GM19023 (cell line): ENCODE data around the gene NAV2.

Source experiments
- ATAC-seq: cut with Tn5 transposase; IDR thresholded peaks from one replicate; pipeline ENCODE4 v1.9.1; 2021; ENCODE audit warnings: mild to moderate bottlenecking, moderate library complexity; ENCODE audit not compliant: unreplicated experiment

NAV2 gene

DNA sequence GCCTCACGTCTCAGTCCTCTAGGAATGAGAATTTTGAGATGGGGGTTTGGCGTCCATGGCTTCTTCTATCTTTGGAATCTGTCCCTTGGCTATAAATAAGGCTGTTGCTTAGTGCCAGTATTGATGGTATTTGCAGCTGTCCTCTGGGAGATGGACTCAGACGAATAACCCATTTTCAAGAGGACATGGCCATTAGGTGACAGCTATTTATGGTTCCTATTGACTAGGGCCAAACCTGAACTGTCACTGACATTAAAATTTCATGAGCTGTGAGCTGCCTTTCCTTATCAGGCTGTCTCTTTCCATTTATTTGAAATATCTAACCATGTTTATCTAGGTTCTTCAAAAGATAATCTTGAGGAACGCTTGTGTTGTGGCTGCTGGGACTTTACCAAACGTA is 92.7 kb downstream of the NAV2 start:
- no peak for ATAC-seq

DNA sequence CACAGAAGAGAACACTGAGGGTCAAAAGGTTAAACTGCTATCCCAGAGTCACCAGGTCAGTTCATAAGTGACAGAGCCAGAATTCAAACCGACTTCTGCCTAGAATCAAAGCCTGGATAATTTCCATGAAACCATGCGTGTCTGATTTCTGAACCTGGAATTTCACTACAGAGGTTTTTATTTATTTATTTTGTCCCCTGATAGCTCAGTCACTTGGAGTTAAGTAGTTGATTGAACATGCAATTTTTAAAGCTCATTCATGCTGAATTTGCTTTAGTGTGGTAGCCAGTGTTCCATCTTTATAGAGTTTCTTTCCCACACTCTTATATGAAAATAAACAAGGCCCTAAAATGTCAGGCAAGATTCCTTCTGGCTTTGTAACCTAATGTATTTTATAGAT is 93.2 kb downstream of the NAV2 start:
- ATAC-seq: no peak

DNA sequence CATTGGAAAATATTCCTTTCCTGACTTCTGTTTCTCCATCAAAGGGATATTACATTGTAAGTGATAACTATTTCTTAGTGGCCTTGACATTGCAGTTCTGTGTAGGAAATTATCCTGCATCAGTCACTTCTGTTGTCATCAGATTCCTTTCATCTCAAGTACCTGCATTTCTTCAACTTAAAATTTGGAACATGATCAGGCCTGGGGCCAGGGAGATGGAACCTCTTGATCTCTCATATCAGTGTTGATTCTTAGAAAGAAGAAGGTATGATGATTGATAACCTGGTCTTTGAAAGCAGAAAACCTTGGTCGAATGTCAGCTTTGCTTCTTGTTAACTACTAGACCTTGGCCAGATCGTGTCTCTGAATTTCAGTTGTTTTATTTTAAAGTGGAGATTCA is 93.6 kb downstream of the NAV2 start:
- no peak for ATAC-seq

DNA sequence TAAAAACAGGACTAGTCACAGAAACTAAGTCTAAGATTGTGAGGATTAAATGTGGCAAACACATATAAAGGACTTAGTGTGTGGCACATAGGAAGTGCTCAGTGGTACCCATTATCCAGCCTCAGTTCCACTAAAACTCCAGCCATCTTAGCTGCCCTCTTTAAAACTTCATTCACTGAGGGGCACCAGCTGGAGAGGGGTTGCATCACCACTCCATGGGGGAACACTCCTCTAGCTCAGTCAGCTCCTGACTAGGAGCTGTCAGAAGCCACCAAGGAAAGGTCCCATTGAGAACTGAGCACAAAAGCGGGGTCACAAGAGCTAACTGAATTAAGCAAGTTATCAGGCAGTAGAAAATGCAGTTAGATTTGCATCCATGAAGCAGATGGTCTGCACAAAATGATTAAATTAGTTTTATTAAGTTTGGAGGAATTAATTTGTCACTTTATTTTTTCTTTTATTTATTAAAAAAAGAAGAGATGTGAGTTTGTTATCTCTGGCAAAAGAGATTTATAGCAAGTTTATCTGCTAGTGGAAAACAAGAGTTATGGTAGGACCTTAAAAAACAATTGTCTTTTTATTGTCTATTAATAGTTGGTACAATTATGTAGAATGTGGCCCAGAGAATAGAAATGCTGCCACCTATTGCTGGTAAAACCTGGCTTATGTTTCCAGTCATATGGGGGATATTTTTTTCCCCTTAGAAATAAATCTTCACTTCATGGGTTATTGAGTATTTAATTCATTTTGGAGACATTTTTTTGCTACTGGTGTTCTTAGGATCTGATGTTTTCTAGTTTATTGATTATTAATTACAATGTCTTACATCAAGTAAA is 95.7 kb downstream of the NAV2 start:
- ATAC-seq: no peak

DNA sequence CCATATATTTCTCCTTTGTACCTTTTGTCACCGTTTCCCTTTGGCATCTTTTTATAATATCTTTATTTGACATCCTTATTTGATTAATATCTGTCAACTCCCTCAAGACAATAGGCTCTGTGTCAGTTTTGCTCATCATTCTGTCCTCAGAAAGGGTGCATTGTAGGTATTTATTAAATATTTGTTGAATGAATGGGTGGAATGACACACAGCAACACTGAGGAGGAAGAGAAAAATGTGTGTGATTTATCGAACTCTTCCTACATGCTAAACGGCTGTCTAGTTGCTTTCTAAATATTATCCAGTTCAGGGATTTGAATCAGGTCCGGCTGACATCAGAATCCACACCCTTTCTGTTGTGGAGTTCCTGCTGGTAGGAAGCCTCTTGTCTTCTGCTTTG is 98.2 kb downstream of the NAV2 start:
- ATAC-seq: no peak

DNA sequence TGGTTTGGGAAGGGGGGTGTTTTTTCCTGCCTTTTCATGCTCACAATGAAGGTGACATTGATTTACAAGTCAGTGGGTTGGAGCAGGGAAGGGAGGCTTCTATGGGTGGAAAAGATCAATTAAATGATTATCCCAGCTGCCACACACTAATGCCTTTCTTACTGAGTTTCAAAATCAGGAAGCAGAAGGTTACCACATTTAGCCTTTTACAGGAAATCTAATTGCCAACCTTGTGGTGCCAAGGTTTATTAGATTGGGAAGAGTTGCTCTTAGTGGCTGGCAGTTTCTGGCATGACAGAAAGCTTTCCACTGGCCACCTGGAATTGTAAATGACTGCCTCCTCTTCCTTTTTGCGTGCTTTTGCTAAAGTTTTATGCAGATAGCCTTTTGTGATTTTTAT is 98.7 kb downstream of the NAV2 start:
- ATAC-seq: no peak

DNA sequence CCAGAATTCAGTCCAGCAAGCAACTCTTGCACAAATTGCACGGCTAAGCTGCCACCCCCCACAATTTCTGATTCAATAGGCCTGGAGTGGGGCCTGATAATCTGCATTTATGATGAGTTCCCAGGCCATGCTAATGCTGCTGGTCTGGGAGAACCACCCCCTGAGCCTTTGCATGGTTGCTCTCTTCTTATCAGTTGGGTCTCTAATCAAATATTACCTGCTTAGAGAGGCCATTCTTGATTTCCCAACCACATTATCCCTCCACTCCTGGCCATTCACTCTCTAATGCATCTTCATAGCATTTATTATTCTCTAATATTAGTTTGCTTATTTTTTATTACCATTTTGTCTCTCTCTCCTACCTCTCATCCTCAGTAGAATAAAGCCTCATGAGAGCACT is 99.5 kb downstream of the NAV2 start:
- ATAC-seq: no peak

DNA sequence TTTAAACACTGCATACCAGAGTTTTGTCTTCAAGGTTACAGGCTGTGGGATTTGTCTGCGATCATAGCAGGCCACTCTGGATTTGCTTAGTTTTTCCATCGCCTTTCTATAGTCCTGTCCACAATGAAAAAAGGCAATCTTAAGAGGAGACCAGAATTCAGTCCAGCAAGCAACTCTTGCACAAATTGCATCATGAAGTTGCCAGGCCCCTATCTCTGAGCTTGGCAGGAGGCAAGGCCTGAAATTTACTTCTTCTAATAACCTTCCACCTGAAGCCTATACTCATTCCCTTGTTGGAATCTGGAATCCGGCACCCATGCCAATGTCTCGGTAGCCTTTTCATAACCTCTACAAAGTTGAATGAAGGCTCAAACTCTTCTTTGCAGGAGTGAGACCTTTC is 100.1 kb downstream of the NAV2 start:
- no peak for ATAC-seq

DNA sequence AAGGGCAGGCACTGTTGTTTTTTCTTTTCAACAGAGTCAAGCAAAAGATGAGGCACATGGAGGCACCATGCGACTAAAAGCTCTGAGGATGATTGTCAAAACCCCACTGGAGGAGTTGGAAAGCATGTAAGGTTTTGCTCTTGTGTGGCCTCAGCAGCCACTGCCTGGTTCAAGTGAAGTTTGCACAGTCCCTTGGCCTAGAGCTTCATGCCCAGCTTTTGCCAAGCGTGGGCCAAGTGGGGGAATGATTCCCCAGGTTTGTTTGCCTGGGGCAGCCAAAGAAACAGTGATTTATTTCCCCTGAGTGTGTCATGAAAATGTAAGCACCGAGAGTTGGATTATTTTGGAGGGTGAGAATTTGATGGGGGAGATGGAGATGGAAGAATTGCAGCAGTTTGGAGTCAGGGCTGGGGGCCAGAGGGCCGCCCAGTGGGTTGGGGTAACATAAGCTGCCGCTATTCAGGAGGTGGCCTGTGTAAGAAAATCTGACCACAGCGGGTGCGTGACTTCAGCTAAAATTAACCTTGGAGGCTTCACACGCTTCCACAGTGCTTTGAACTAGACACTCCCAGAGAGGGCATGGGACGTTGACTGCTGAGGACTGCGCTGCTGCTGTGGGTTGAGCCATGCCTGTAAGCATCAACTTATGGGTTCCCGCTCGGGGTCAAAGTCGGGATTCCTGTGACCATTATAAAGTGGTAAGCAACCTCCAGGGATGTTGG is 100.7 kb downstream of the NAV2 start:
- no peak for ATAC-seq

DNA sequence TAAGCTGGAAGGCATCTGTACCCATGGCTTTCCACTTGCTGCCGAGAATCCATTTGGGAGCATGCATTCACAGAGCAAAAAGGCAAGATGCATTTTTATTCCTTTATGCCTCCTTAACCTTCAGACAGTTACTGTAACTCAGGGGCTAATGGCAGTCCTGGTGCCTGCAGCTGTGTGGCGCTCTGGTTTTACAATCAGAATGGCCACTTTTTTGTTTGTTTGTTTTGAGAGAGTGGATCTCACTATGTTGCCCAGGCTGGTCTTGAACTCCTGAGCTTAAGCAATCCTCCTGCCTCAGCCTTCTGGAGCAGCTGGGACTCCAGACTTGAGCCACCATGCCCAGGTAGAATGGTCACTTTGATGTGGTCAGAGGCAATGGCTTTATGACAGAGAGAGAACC is 101.8 kb downstream of the NAV2 start:
- ATAC-seq: no peak

DNA sequence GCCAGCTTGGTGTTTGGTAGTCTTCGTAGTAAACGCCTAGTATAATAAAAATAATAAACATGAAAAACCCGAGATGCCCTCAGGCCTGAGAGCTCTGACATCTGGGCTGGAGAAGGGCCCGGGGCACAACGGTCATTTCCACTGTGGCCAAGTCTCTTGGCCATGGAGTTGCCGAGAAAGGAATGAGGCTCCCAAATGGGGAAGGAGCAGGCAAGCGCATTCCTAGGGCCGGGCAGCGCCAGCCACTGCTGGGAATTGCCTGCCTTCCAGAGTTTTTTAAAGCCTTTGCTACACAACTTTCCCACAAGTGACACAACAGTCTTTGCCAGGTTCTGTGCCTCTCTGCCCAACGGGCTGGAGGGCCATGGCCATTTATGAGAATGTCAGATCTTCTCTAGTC is 103.4 kb downstream of the NAV2 start:
- no peak for ATAC-seq

DNA sequence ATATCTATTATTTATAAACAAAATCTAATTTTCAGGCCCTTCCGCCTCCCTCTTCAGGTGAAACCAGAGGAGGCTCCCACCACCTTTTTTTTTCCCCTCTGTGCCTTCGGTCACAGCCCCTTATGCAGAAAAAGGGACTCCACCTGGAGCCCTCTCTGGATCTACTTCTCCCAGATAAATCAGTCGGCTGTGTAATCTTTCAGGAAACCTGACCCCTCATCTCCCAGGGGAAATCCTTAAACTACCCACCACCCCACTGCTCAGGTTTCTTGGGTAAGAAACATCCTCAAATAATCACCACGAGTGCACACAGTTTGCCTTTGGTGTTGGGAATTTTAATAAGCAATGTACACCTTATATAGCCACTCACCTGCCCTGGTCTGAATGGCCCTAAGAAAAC is 104.2 kb downstream of the NAV2 start:
- ATAC-seq: no peak

DNA sequence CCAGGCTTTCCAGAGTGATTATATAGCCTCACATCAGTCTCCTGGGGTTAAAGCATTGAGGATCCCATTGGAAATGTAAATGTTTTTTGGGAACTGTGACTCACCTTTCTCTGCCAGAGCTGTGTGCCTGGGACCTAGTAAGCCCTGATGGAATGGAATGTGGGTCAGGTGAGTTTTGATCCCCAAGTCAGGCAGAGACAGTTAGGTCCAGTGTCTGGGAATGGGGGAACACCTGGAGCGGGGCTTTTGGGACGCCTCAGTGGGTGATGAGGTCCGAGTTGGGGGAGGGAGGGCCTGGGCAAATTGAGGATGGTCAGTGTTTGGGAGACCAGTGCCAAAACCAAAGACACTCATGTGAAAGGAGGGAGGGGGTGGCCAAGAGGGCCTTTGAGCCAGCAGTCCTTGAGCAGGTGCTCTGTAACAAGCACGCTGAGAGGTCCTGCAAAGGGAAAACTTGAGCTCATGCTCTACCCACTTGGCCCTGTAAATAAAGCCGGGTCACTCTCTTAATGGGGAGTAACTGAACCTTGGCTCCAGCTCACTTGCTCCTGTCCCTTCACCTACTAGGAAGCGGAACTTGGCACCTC is 104.7 kb downstream of the NAV2 start:
- ATAC-seq: no peak

DNA sequence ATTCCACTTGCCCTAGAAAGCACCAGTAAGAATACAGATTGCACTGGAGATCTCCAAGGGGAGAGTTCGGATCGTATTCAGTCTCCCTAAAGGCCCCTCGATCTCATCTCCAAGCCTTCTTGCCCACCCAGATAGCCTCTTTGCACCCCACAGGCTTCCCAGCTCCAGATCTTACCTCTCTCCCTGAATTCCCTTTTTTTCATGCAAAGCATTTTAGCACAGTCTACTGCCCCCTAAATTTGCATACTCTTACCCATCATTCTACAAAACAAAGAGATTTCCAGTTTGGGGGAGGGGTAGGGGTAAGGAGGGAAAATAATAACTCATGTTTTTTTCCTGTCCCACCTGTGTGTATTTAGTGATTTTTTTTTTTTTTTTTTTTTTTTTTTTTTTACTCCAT is 105.2 kb downstream of the NAV2 start:
- no peak for ATAC-seq

DNA sequence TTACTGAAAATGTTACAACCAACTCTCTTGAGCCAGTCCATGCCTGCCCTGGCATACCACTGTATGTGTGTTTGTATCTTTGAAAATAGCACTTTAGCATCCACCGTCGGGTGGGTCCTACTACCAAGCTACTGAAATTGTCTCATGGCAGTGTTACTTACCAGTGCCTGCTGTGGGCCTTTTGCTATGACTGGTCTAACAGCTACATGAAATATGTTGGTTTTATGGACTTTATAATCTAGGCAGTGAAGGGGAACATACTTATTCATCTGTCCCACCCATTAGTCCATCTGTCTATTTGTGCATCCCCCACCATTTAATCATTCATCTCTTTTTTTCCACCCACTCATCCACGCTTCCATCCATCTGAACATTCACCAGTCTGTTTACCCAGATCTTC is 106.0 kb downstream of the NAV2 start:
- no peak for ATAC-seq

DNA sequence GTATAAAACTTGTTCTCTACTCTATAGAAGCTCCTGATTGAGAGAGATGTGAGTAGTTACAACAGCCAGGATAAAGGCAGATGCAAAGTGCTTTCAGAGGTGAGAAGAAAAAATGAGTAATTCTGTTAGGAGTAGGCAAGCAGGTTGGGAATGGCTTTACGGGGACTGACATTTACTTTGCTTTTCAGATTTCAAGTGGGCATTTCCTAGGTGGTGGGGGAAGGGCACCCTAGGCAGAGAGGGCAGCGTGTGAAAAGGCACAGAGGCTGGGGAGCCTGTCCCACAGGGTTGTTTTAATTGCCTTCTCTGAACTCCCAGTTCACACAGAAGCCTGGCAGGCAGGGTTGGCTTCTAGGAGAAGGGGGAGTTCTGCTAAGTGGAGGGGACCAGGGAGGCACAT is 106.5 kb downstream of the NAV2 start:
- ATAC-seq: no peak

DNA sequence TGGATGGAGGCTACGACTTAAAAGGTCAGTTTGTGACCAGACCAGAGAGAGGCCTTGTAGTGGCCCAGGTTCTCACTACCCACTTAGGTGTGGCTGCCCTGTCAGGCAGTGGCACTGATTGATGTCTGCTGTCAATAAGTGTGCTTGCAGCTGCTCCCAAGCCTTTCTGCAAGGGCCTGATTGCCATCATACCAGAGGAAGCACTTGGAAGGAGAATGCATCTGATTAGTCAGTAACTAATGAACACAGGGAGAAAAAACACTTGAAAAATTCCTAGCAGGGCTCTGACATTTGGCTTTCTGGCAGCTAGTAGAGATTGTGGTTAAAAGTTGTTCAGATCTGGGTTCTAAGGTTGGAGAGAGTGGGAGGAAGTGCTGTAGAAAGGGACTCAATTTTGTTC is 107.5 kb downstream of the NAV2 start:
- no peak for ATAC-seq

DNA sequence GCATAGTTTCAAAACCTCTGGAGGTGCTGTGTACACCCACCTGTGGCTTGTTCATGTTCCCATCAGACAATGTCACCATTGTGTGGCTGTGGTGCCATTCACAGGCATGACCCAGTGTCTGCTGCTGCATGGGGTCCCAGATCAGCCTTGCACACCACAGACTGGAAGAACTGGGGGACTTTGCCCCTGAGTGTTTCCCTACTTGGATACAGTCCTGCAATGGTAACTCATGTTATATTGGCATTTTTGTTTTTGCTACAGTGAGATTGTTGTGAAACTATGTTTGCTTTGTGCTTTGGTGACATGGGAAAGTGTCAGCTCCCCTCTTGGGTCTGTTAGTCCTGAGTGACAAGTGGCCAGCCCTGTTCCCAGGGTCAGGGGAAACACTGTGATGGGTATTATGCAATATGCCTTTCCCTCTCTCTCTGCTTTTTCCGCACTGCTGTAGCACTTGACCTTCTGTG is 108.8 kb downstream of the NAV2 start:
- ATAC-seq: no peak

DNA sequence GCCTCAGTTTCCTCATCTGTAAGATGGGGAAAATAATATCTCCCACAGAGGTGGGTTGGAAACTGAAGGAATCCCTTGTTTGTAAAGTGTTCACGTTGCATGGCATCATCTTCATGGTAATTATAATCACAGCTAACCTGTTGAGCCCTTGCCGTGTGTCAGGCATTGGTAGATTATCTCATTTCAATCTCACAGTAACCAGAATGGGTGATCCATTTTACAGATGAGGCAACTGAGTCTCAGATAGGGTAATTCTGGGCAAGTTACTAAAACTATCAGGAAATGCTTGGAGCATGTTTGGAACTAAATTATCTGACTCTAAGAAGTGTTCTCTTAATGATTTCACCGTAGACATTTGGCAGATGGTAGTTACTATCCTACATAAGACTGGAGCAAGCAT is 109.4 kb downstream of the NAV2 start:
- no peak for ATAC-seq

DNA sequence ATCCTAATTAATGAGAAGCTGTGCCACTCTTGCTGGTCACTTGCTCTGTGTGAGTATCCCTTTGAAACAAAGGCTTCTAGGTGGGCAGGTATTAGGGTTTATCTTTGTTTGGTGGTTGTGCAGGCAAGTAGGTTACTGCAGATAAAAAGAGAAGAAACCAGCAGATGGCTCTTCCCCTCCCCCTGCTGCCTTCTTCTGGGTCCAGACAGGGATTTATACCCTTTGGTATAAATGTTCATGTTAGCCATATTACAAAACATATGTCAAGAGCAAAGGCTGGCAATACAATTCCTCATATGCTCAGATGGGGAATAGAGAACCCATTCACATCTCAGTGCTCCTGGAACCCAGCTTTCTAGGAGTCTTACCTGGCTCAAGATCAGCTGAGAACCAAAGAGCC is 109.9 kb downstream of the NAV2 start:
- ATAC-seq: no peak

DNA sequence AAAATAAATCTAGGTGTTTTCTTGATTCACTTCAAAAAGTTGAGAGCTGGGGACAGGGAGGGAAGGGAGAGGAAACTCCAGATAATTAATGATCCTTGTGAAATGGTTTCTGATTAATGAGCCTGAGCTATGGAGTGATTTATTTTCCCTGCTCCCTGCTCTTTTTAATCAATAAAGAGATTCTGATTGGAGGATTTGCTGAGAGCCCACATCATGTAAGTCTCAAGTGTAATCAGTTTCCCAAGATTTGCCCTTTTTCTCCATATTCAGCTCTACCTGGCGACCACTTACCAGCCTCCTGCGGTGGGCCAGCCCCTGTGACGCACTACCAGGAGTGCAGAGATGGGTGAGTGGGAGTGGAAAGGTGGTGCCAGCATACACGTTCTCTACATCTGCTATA is 114.0 kb downstream of the NAV2 start:
- no peak for ATAC-seq
